ENCODE data around the gene DALRD3.

The DALRD3 gene

DNA sequence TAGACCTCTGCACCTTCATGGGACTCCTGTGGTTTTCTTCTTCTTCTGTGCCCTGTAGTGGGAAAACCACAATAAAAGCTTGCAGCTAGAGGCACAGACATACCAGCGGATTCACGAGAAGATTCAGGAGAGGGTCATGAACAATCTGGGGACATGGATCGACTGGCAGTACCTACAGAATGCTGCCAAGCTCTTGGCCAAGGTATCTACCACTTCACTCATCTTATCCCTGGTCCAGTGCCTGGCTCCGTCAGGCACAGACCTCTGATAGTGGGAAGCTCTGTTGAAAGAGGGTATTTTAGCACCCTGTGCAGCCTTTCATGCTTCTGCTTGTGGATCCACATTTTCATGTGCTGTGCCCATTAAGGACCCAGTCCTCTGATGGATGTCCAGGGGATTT lies 38.1 kb downstream of the DALRD3 start:
- no peak for DNase-seq (ENCODE audit: low read depth, low spot score)

DNA sequence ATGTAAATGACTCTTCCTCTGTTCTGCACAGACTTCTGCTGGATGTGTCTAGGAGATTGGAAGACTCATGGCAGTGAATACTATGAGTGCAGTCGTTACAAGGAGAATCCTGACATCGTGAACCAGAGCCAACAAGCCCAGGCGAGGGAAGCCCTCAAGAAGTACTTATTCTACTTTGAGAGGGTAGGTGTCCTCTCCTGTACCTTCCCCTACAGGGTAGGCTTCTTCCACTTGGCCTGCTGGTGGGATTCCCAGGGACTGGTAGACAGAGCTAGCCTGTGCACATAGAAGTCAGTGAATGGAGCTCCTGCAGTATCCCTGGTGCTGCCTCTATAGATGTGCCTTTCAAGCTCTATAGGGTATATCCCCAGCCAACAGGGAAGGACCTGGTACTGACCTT lies 38.9 kb downstream of the DALRD3 start:
- DNase-seq (ENCODE audit: low read depth, low spot score) = no peak

DNA sequence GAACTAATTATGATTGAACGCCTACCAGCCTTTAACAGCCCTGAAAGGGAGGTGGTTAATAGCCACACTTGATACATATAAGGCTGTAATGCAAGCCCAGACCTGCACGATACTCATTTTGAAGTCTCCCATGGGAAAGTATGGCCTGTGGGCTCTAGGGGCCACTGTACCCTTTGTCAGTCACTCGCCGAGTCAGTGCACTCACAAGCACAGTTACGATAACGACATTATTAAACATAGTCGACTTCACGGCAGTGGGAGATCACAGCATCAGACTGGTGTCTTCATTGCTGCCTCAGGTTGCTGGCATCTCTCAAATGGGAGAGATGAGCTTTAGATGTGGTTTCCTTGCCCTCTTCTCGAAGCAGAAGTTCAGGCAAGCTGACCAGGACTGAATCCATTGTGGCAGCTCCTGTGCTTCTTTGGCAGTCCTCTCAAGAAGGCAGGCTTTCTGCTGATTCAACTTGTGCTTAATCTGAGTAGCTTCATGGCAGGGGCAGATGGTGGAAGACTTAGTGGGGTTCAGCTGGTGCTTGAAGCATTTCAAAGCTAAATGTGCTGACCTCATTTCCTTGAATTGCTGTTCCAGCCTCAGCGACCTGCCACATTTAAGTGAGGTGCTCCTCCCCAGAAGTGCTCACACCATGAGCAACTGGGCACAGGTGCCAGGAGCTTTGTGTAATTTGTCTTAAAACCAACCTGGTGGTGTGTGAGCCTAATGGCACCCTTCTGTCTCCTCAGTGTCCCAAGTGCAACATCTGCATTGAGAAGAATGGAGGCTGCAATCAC lies 44.1 kb downstream of the DALRD3 start:
- no peak for DNase-seq (ENCODE audit: low read depth, low spot score)

DNA sequence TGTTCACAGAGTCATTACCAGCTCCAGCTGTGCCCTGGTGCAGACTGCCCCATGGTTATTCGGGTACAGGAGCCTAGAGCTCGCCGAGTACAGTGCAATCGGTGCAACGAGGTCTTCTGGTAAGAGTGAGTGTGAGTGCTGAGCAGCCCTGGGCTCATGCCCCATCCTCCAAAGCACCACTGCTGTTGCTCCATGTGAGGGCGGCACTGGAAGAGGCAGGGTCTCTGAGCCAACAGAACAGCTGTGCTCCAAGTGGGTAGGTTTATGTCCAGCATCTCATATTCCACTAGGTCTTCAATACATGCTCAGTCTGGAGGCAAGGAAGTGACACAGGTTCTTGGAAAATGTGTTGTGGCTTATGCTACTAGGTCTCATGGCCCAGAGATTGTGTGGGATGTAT lies 47.8 kb downstream of the DALRD3 start:
- no peak for DNase-seq (ENCODE audit: low read depth, low spot score)

DNA sequence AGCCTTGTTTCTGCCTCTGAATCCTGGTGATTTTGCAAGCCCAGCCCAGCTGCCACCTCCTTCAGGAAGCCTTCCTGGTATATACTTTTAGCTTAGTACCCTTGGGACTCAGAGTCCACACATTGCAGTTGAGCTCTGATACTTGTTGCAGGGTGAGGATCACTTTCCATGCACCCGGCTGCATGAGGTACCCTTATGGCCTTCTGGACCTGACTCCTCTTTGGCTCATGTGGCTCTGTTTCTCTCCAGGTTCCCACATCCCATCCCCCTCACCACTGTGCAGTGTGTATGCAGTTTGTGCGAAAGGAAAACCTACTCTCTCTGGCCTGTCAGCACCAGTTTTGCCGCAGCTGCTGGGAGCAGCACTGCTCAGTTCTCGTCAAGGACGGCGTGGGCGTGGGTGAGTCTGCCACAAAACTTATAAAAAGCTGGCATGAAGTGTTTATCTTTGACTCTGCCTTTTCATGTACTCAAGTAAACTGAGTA lies 51.5 kb downstream of the DALRD3 start:
- no peak for DNase-seq (ENCODE audit: low read depth, low spot score)

- no peak for DNase-seq (ENCODE audit: low read depth, low spot score)
Measured at GRCh38 chr3:48966367-48966766, 52.0 kb downstream of the DALRD3 start.

Measured in ELF-1 (cell line).